A673 (cell line): Measurements from ENCODE around the gene FGFR3. TPM values are rescaled to one million over a fixed set of nuclear protein-coding genes. Genes with fewer than 3 reads are reported as not detected.

ENCODE experiments used
- BruUV-seq: library from RNA; stranded (reverse); fragments of 400-500 nt; replicated peaks from 2 replicates; lab custom pipeline; 2021; lab: Mats Ljungman, UMichigan
- CTCF ChIA-PET: fragments of 300-600 bp; sonication (Branson Sonifier 250); formaldehyde crosslinking; loops from one replicate; lab custom pipeline; 2022; ENCODE audit warnings: antibody characterized with exemption; lab: Charles Lee
- POLR2A ChIA-PET: fragments of 300-600 bp; sonication (Branson Sonifier 250); formaldehyde crosslinking; loops from one replicate; lab custom pipeline; 2022; ENCODE audit warnings: antibody characterized with exemption; ENCODE audit not compliant: low non-redundant PET; lab: Charles Lee
- DNase-seq: peaks from one replicate; pipeline ENCODE4 v3.0.0-alpha.2; 2015; ENCODE audit warnings: low spot score
- H3K27ac ChIP-seq: fragments of 200-600 bp; sonication (generic); 2 replicates; pipeline ENCODE4 v1.5.1; 2016; ENCODE audit warnings: mixed run types, low read depth, mild to moderate bottlenecking, mixed read lengths, antibody characterized with exemption, low read length; ENCODE audit not compliant: poor library complexity, severe bottlenecking
- H3K27me3 ChIP-seq: fragments of 200-600 bp; sonication (generic); replicated peaks from 2 replicates; pipeline ENCODE4 v1.6.1; 2017; ENCODE audit warnings: mixed run types, low read depth, mild to moderate bottlenecking, mixed read lengths, antibody characterized with exemption, low read length; ENCODE audit not compliant: insufficient read depth, poor library complexity
- H3K36me3 ChIP-seq: fragments of 200-600 bp; sonication (generic); 2 replicates; pipeline ENCODE4 v1.6.1; 2016; ENCODE audit warnings: mixed run types, mild to moderate bottlenecking, mixed read lengths, antibody characterized with exemption, low read length; ENCODE audit not compliant: insufficient read depth, poor library complexity, severe bottlenecking
- H3K4me1 ChIP-seq: fragments of 200-600 bp; sonication (generic); 2 replicates; pipeline ENCODE4 v1.6.1; 2017; ENCODE audit warnings: mixed run types, mild to moderate bottlenecking, mixed read lengths, antibody characterized with exemption, low read length; ENCODE audit not compliant: insufficient read depth, poor library complexity, severe bottlenecking
- H3K4me3 ChIP-seq: fragments of 200-600 bp; sonication (generic); 2 replicates; pipeline ENCODE4 v1.5.1; 2016; ENCODE audit warnings: low read depth, mixed run types, mild to moderate bottlenecking, mixed read lengths, low read length; ENCODE audit not compliant: poor library complexity, severe bottlenecking
- H3K9me3 ChIP-seq: fragments of 200-600 bp; sonication (generic); 2 replicates; pipeline ENCODE4 v1.6.1; 2016; ENCODE audit warnings: mixed run types, low read depth, mild to moderate bottlenecking, mixed read lengths, antibody characterized with exemption, low read length; ENCODE audit not compliant: poor library complexity, severe bottlenecking
- EZH2 ChIP-seq: fragments of 200-600 bp; sonication (generic); IDR thresholded peaks from 2 replicates; pipeline ENCODE4 v1.6.1; 2017; ENCODE audit warnings: borderline replicate concordance, low read depth, mild to moderate bottlenecking, mixed read lengths, antibody characterized with exemption, low read length; ENCODE audit not compliant: poor library complexity, severe bottlenecking
- intact Hi-C: fragments of 100-400 bp; cut with micrococcal nuclease; formaldehyde crosslinking; loops from one replicate; pipeline ENCODE4 v1.10.0; 2022; ENCODE audit not compliant: unreplicated experiment
- total RNA-seq: library from RNA; stranded (reverse); gene quantifications from 2 replicates; pipeline ENCODE4 v1.2.3, GENCODE V29; 2021
- TF ChIP-seq, protein P1 (sequence below): fragments of 300-800, 200-600 bp; sonication (generic); conservative IDR thresholded peaks from 2 replicates; pipeline ENCODE4 v1.5.1; 2017; ENCODE audit warnings: low read depth, mild to moderate bottlenecking, antibody characterized with exemption, low read length, moderate library complexity, mixed read lengths

The FGFR3 gene
- total RNA-seq, 1 experiment from 2014 or later: 5.5 TPM

DNA sequence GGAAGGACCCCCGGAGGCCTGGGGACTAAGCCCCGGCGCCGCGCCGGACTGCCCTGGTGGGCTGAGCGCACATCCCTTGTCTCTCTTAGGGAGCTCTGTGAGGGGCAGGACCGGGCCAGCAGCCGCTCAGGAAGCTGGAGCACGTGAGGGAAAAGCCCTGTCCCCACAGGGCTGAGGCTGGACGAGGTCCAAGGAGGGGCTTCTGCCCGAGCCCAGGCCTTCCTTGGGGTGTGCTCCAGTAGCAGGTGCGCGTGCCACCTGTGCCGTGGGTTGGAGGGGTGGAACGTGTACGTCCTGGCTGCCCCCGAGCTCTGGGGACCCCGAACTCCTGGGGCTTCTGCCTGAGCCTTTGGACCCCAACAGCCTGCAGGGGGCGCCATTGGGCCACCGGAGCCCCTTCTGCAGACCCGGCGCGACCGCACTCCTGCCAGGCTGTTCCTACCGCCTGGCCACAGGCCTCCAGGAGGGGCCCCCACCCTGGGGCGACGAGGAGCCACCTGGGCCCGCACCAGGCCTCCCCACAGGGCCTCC, 44.6 kb upstream of the FGFR3 start:
- ChIA-PET CTCF (interaction anchor here (0.5 to 1.2 kb wide), 9 partner anchors 19 to 265 kb away, joined by 3 to 9 read pairs (median 4); no protein-coding TSS in a partner anchor), POLR2A (no interaction called here)
- peaks cover 18% of the 10 kb centered on the region for H3K36me3 ChIP-seq
- BruUV-seq: no TSS peak
- peak; percentile 89 for DNase-seq
- H3K4me1 ChIP-seq: no peaks in the 10 kb centered on the region
- H3K9me3 ChIP-seq: no peaks in the 10 kb centered on the region
- no peaks in the 10 kb centered on the region for H3K27me3 ChIP-seq
- TF ChIP-seq, protein P1, sequence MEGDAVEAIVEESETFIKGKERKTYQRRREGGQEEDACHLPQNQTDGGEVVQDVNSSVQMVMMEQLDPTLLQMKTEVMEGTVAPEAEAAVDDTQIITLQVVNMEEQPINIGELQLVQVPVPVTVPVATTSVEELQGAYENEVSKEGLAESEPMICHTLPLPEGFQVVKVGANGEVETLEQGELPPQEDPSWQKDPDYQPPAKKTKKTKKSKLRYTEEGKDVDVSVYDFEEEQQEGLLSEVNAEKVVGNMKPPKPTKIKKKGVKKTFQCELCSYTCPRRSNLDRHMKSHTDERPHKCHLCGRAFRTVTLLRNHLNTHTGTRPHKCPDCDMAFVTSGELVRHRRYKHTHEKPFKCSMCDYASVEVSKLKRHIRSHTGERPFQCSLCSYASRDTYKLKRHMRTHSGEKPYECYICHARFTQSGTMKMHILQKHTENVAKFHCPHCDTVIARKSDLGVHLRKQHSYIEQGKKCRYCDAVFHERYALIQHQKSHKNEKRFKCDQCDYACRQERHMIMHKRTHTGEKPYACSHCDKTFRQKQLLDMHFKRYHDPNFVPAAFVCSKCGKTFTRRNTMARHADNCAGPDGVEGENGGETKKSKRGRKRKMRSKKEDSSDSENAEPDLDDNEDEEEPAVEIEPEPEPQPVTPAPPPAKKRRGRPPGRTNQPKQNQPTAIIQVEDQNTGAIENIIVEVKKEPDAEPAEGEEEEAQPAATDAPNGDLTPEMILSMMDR: peak; percentile 94
- TF ChIP-seq EZH2: no peak
- H3K4me3 ChIP-seq: peak overlapping the region; percentile 22
- no peak overlapping the region for H3K27ac ChIP-seq
- intact Hi-C loops: loop anchor here (5.0 kb wide), 3 partner anchors 149 to 439 kb away; no protein-coding TSS in a partner anchor

DNA sequence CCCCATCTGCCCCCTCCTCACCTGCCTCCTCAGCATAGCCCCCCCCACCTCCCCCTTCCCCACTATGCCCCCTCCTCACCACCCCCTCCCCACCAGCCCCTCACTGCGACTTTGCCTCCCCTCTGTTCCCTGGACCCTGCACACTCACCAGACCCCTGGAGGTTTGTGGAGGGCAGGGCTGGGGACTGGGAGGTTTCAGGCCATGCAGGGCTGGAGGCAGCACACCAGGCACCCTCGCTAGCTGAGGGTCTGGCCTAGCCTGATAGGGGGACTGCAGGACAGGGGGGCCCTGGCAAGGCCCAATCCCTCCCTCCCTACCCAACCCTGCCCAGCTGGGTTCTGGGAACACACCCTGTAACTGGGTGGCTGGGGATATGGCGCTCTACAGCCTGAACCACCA, 43.7 kb upstream of the FGFR3 start:
- Histone ChIP-seq H3K9me3 (no peaks in the 10 kb centered on the region), H3K4me1 (no peaks in the 10 kb centered on the region), H3K4me3 (no peak overlapping the region), H3K27ac (no peak overlapping the region), H3K36me3 (peaks cover 9% of the 10 kb centered on the region), H3K27me3 (no peaks in the 10 kb centered on the region)
- ChIA-PET CTCF (interaction anchor here (0.5 to 0.9 kb wide), 4 partner anchors 19 to 605 kb away, joined by 3 to 7 read pairs (median 5); no protein-coding TSS in a partner anchor), POLR2A (no interaction called here)
- DNase-seq: no peak
- TF ChIP-seq EZH2: no peak
- TF ChIP-seq, protein P1: no peak
- intact Hi-C loops: loop anchor here (5.0 kb wide), 3 partner anchors 148 to 438 kb away; no protein-coding TSS in a partner anchor
- BruUV-seq: no TSS peak

DNA sequence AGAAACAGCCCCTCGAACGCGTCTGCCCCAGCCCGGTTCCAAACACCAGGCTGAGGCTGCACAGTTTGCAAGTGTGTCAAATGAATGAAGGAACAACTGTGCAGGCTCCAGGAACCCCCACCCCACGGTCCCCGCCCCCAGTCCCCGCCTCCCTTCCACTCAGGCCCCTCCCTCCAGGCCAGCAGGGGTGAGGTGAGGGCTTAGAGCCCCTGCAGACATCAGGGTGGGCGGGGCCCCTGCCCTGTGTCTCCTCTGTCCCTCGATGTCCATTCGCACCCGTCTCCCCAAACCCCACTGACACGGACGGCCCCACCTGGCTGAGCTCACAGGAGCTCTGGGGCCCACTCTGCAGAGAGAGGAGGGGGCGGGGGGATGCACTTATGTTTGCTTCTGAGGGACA, 43.3 kb upstream of the FGFR3 start:
- Histone ChIP-seq H3K4me1 (no peaks in the 10 kb centered on the region), H3K27ac (no peak overlapping the region), H3K9me3 (no peaks in the 10 kb centered on the region), H3K4me3 (no peak overlapping the region), H3K36me3 (peaks cover 5% of the 10 kb centered on the region), H3K27me3 (no peaks in the 10 kb centered on the region)
- CTCF ChIA-PET: interaction anchor here (0.6 to 0.9 kb wide), 3 partner anchors 52 to 604 kb away, joined by 3 to 7 read pairs (median 4); no protein-coding TSS in a partner anchor
- POLR2A ChIA-PET: no interaction called here
- no peak for DNase-seq
- BruUV-seq: no TSS peak
- intact Hi-C loops: loop anchor here (5.0 kb wide), 3 partner anchors 147 to 437 kb away; no protein-coding TSS in a partner anchor
- TF ChIP-seq, protein P1: no peak
- TF ChIP-seq EZH2: no peak
